ENCODE results near the gene SLC5A2.
A peak's percentile ranks its signal among the peaks of the same experiment; 100 is the strongest.

Gene SLC5A2

DNA sequence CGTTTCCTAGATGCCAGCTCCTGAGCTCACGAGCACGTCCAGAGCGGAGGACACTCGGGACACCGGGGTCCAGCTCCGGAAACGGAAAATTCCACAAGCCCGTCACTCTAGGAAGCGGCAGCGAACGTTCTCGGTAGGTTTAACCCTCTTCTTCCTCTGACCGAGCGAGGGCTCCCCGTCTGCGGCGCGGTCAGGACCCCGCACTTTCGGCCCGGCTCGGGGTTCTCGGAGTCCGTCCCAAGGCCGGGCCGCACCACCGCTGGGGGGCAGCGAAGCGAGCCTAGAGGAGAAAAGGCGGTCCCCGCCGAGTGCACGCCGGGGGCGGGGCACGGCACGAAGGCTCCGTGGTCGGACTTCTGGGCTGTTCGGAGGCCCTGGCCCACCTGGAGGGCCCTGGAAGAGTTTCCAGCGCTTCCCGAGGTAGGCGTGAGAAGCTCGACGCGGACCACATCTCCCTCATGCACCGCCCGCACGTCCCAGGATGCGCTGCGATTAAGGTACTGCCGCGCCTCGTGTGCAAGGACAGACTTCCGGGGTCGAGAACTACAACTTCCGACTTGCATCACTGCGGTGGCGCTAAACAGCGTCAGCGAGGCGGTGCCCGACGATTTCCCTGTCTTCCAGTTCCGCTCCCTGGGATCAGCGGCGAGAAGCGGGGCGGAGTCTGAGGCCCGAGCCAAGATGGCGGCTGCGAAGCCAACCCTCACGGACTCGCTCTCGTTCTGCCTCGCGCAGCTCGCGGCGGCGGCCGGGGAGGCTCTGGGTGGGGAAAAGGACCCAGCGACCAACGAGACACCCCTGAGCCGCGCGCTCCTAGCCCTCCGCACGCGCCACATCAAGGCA lies 23.9 kb upstream of the SLC5A2 start, which contains the start of gene ARMC5:
ARMC5 (plus strand) TSS at position 658 of the 843 bp plus-strand sequence; CDS start at position 682, 24 bp downstream.
- TF ChIP-seq, protein P1, sequence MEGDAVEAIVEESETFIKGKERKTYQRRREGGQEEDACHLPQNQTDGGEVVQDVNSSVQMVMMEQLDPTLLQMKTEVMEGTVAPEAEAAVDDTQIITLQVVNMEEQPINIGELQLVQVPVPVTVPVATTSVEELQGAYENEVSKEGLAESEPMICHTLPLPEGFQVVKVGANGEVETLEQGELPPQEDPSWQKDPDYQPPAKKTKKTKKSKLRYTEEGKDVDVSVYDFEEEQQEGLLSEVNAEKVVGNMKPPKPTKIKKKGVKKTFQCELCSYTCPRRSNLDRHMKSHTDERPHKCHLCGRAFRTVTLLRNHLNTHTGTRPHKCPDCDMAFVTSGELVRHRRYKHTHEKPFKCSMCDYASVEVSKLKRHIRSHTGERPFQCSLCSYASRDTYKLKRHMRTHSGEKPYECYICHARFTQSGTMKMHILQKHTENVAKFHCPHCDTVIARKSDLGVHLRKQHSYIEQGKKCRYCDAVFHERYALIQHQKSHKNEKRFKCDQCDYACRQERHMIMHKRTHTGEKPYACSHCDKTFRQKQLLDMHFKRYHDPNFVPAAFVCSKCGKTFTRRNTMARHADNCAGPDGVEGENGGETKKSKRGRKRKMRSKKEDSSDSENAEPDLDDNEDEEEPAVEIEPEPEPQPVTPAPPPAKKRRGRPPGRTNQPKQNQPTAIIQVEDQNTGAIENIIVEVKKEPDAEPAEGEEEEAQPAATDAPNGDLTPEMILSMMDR (IDR thresholded peaks at IDR 0.05), result peak; percentile 70

- TF ChIP-seq, protein P1 (IDR thresholded peaks at IDR 0.05), result no peak
Measured at GRCh38 chr16:31459687-31460581, 23.0 kb upstream of the SLC5A2 start.

DNA sequence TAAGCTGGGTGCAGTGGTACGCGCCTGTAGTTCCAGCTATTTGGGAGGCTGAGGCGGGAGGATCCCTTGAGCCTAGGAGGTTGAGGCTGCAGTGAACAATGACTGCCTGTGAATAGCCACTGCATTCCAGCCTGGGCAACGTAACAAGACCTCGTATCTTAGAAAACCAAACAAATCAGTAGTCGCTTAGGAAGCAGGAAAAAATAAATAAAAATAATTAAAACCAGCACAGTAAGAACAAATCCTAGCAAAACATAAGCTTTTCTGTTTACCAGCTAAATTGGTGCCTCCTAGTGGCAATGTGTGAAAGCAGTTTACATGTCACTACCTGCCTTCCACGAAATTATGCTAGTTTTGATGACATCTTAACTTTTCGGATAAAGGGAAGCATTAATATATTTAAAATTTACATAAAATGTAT lies 22.3 kb upstream of the SLC5A2 start:
- TF ChIP-seq, protein P1 (IDR thresholded peaks at IDR 0.05), result peak; percentile 78

GRCh38 chr16:31461201-31461920 lies 21.6 kb upstream of the SLC5A2 start:
- TF ChIP-seq, protein P1 (IDR thresholded peaks at IDR 0.05), result no peak

GRCh38 chr16:31461921-31462804 lies 20.8 kb upstream of the SLC5A2 start:
- TF ChIP-seq, protein P1 (IDR thresholded peaks at IDR 0.05), result no peak

- TF ChIP-seq, protein P1 (IDR thresholded peaks at IDR 0.05), result no peak
Measured at GRCh38 chr16:31464348-31464769, 18.6 kb upstream of the SLC5A2 start.

Measured in LNCAP (cell line).